CD4-positive, alpha-beta T cell (primary cell): Measurements from ENCODE around the gene ZNF600. TPM values are rescaled to one million over a fixed set of nuclear protein-coding genes. Genes with fewer than 3 reads are reported as not detected.
"Not testable (repeated sequence)": the region's sequence is repeated elsewhere in the genome, so short reads cannot be mapped to it uniquely, and the experiment has no call there.

Source experiments
- ATAC-seq: fragments of 200-7000 bp; cut with Tn5 transposase; one replicate; pipeline ENCODE4 v1.10.0; 2022; ENCODE audit warnings: mild to moderate bottlenecking; ENCODE audit not compliant: poor library complexity
- CTCF ChIA-PET: fragments of 350-600 bp; sonication (Branson Sonifier 250); formaldehyde crosslinking; loops from one replicate; lab custom pipeline; 2021; ENCODE audit warnings: antibody characterized with exemption, inconsistent platforms; lab: Charles Lee
- POLR2A ChIA-PET: fragments of 350-600 bp; sonication (Branson Sonifier 250); formaldehyde crosslinking; loops from one replicate; lab custom pipeline; 2021; ENCODE audit warnings: antibody characterized with exemption, inconsistent platforms; lab: Charles Lee
- DNase-seq, 14 experiments: peaks; one replicate each; pipeline ENCODE4 v3.0.0-alpha.2; 2013 to 2020; ENCODE audit warnings: mixed read lengths in 2 of 14
- H3K27ac ChIP-seq, 2 donors: one replicate each; pipeline versions ENCODE4 v1.5.1 to v1.7.0; 2013; ENCODE audit warnings: low read length in 2 of 2, low read depth in 1 of 2, mild to moderate bottlenecking in 1 of 2
- H3K27me3 ChIP-seq, 2 experiments: 1 replicate in 1 of 2; 2 replicates in 1 of 2; pipeline versions ENCODE4 v1.6.1 to v1.7.0; 2013; ENCODE audit warnings: low read length in 2 of 2, control low read depth in 1 of 2, mild to moderate bottlenecking in 1 of 2, moderate library complexity in 1 of 2; ENCODE audit not compliant: insufficient read depth in 2 of 2, control insufficient read depth in 1 of 2
- H3K36me3 ChIP-seq: one replicate; pipeline ENCODE4 v1.6.1; 2013; ENCODE audit warnings: low read length, control low read depth; ENCODE audit not compliant: insufficient read depth
- H3K4me1 ChIP-seq: one replicate; pipeline ENCODE4 v1.6.1; 2013; ENCODE audit warnings: low read length, control low read depth; ENCODE audit not compliant: insufficient read depth
- H3K4me3 ChIP-seq: one replicate; pipeline ENCODE4 v1.5.1; 2013; ENCODE audit warnings: mild to moderate bottlenecking, low read length, moderate library complexity
- H3K9me3 ChIP-seq, 2 experiments: 1 replicate in 1 of 2; 2 replicates in 1 of 2; pipeline versions ENCODE4 v1.6.1 to v1.7.0; 2013; ENCODE audit warnings: low read length in 2 of 2, mild to moderate bottlenecking in 2 of 2, control low read depth in 1 of 2, moderate library complexity in 1 of 2; ENCODE audit not compliant: control insufficient read depth in 1 of 2, insufficient read depth in 1 of 2
- H3K27ac Mint-ChIP-seq: one replicate; pipeline ENCODE4 v1.8.0; 2020; ENCODE audit warnings: mixed read lengths
- H3K27me3 Mint-ChIP-seq: one replicate; pipeline ENCODE4 v1.8.0; 2021; ENCODE audit warnings: mixed read lengths
- H3K36me3 Mint-ChIP-seq: one replicate; pipeline ENCODE4 v1.8.0; 2021; ENCODE audit warnings: low read depth, mixed read lengths
- H3K4me1 Mint-ChIP-seq: one replicate; pipeline ENCODE4 v1.8.0; 2021; ENCODE audit warnings: low read depth, mixed read lengths
- H3K4me3 Mint-ChIP-seq: one replicate; pipeline ENCODE4 v1.8.0; 2020; ENCODE audit warnings: mild to moderate bottlenecking, mixed read lengths
- H3K9me3 Mint-ChIP-seq: one replicate; pipeline ENCODE4 v1.8.0; 2020; ENCODE audit warnings: mixed read lengths
- CTCF ChIP-seq: fragments of 200-600 bp; IDR thresholded peaks from one replicate; pipeline ENCODE4 v1.8.0; 2022; ENCODE audit warnings: antibody characterized with exemption, mild to moderate bottlenecking
- intact Hi-C, 2 experiments: fragments of 100-400 bp; cut with DNase I in 1 of 2; cut with micrococcal nuclease in 1 of 2; formaldehyde crosslinking; loops; one replicate each; pipeline versions ENCODE4 v1.15.1 to v1.9.0; 2023 to 2025; cut with DNase I, micrococcal nuclease
- total RNA-seq, 174 experiments: library from RNA in 2 of 174; stranded (reverse) in 2 of 174; gene quantifications; one replicate each; pipeline ENCODE4 v1.2.3 and lab custom pipeline; 2021 to 2026

The ZNF600 gene
- total RNA-seq, 2 experiments from 2014 or later = 11.2 to 13.4 TPM

GRCh38 chr19:52722062-52723003 is 64.3 kb downstream of the ZNF600 start:
- no peaks in the 10 kb centered on the region for H3K27me3 Mint-ChIP-seq
- ChIA-PET CTCF (interaction anchor here (0.7 kb wide), 2 partner anchors 63 to 80 kb away, joined by 3 read pairs; no protein-coding TSS in a partner anchor), POLR2A (no interaction called here)
- H3K4me3 Mint-ChIP-seq = no peak overlapping the region
- H3K27me3 ChIP-seq = no peaks in the 10 kb centered on the region
- intact Hi-C loops = no loop called here
- DNase-seq = no peak
- H3K36me3 Mint-ChIP-seq = peaks cover 88% of the 10 kb centered on the region
- no peak for TF ChIP-seq CTCF
- peaks cover 40% of the 10 kb centered on the region for H3K36me3 ChIP-seq
- peaks cover 10% of the 10 kb centered on the region for H3K4me1 Mint-ChIP-seq
- H3K9me3 ChIP-seq = peaks cover 0 to 33% of the 10 kb centered on the region in 2 experiments
- no peaks in the 10 kb centered on the region for H3K9me3 Mint-ChIP-seq
- ATAC-seq = no peak
- H3K4me3 ChIP-seq = no peak overlapping the region
- H3K4me1 ChIP-seq = no peaks in the 10 kb centered on the region
- no peak overlapping the region for H3K27ac ChIP-seq
- H3K27ac Mint-ChIP-seq = no peak overlapping the region

- intact Hi-C loops, DNase-seq, H3K4me3 ChIP-seq, H3K4me1 ChIP-seq, ATAC-seq, H3K27ac ChIP-seq, CTCF ChIA-PET, H3K27me3 Mint-ChIP-seq, H3K27ac Mint-ChIP-seq, H3K9me3 Mint-ChIP-seq, POLR2A ChIA-PET, H3K27me3 ChIP-seq, H3K4me3 Mint-ChIP-seq: not testable (repeated sequence)
- Mint-ChIP-seq H3K36me3 (peaks cover 88% of the 10 kb centered on the region), H3K4me1 (peaks cover 16% of the 10 kb centered on the region)
- Histone ChIP-seq H3K9me3 (peaks cover 0 to 30% of the 10 kb centered on the region in 2 experiments), H3K36me3 (peaks cover 28% of the 10 kb centered on the region)
These were observed 66.0 kb downstream of the ZNF600 start for GRCh38 chr19:52720541-52720940.

GRCh38 chr19:52716522-52716921 is 70.1 kb downstream of the ZNF600 start:
- H3K9me3 ChIP-seq = peaks cover 0 to 16% of the 10 kb centered on the region in 2 experiments
- ChIA-PET CTCF (no interaction called here), POLR2A (no interaction called here)
- intact Hi-C loops = no loop called here
- Mint-ChIP-seq H3K4me1 (peaks cover 18% of the 10 kb centered on the region), H3K27ac (no peak overlapping the region), H3K4me3 (no peak overlapping the region), H3K36me3 (peaks cover 88% of the 10 kb centered on the region), H3K9me3 (no peaks in the 10 kb centered on the region), H3K27me3 (no peaks in the 10 kb centered on the region)
- DNase-seq (no peak), ATAC-seq (no peak)
- no peak overlapping the region for H3K27ac ChIP-seq
- no peaks in the 10 kb centered on the region for H3K27me3 ChIP-seq
- H3K4me1 ChIP-seq = peaks cover 3% of the 10 kb centered on the region
- no peak overlapping the region for H3K4me3 ChIP-seq
- TF ChIP-seq CTCF = no peak
- peaks cover 31% of the 10 kb centered on the region for H3K36me3 ChIP-seq

- H3K27me3 ChIP-seq, H3K9me3 ChIP-seq, H3K4me1 ChIP-seq, CTCF ChIA-PET, H3K27ac ChIP-seq, intact Hi-C loops, ATAC-seq, H3K27me3 Mint-ChIP-seq, POLR2A ChIA-PET, H3K9me3 Mint-ChIP-seq, H3K4me3 ChIP-seq, H3K4me3 Mint-ChIP-seq: not testable (repeated sequence)
- peaks cover 18% of the 10 kb centered on the region for H3K4me1 Mint-ChIP-seq
- H3K36me3 Mint-ChIP-seq = peaks cover 88% of the 10 kb centered on the region
- H3K36me3 ChIP-seq = peaks cover 31% of the 10 kb centered on the region
- peak in 4 of 14 experiments; percentile 17 to 58 (median 41) for DNase-seq
- peak overlapping the region; percentile 31 for H3K27ac Mint-ChIP-seq
These were observed 70.7 kb downstream of the ZNF600 start for GRCh38 chr19:52715902-52716301.

DNA sequence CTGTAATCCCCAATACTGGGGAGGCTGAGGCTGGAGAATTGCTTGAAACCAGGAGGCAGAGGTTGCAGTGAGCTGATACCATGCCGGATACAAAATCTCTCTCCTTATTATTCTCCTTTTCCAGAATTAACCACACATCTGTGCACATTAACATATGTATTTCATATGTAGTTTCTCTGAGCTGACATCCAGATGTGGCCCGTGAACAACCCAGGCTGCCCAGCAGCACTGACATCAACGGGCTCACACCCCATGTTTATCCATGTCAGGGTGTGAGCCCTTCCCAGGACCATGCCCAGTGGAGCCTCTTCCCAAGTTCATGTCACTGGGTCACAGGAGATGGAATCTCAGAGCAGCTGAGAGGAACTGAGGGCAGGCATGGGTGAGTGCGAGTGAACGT is 71.3 kb downstream of the ZNF600 start:
- H3K4me1 ChIP-seq, H3K4me3 Mint-ChIP-seq, H3K27me3 Mint-ChIP-seq, H3K27me3 ChIP-seq, H3K9me3 ChIP-seq, CTCF ChIA-PET, H3K27ac ChIP-seq, H3K4me3 ChIP-seq, H3K9me3 Mint-ChIP-seq, intact Hi-C loops, POLR2A ChIA-PET, DNase-seq, ATAC-seq: not testable (repeated sequence)
- Mint-ChIP-seq H3K36me3 (peaks cover 91% of the 10 kb centered on the region), H3K4me1 (peaks cover 18% of the 10 kb centered on the region), H3K27ac (peak overlapping the region; percentile 31)
- H3K36me3 ChIP-seq = peaks cover 34% of the 10 kb centered on the region
